Endothelial cell of umbilical vein (primary cell): ENCODE data around the gene GRAMD2B. TPM values are rescaled to one million over a fixed set of nuclear protein-coding genes. Genes with fewer than 3 reads are reported as not detected.

Experiments
- BruUV-seq: library from RNA; stranded (reverse); fragments of 400-500 nt; replicated peaks from 2 replicates; lab custom pipeline; 2021; lab: Mats Ljungman, UMichigan
- CTCF ChIA-PET: fragments of 300-600, 350-600 bp; sonication (Branson Sonifier 250); formaldehyde crosslinking; loops from one replicate; lab custom pipeline; 2021; ENCODE audit warnings: antibody characterized with exemption, inconsistent platforms; lab: Charles Lee
- POLR2A ChIA-PET: fragments of 300-600, 350-600 bp; sonication (Branson Sonifier 250); formaldehyde crosslinking; loops from one replicate; lab custom pipeline; 2021; ENCODE audit warnings: antibody characterized with exemption, inconsistent platforms; lab: Charles Lee
- DNase-seq: peaks from one replicate; pipeline ENCODE4 v3.0.0-alpha.2; 2011; ENCODE audit warnings: low read depth, low spot score
- FAIRE-seq: peaks from 2 replicates; lab custom pipeline; 2011; peaks lifted over from hg19 to GRCh38; lab: Jason Lieb, UNC
- H2AFZ ChIP-seq: 2 replicates; pipeline ENCODE4 v1.6.0; 2012; ENCODE audit warnings: low read depth, low read length, control low read depth, inconsistent platforms
- H3K27ac ChIP-seq: 2 replicates; pipeline ENCODE4 v1.5.1; 2011; ENCODE audit warnings: low read depth, mild to moderate bottlenecking, control low read depth, low read length, moderate library complexity; ENCODE audit not compliant: insufficient read depth
- H3K27me3 ChIP-seq, 2 experiments: 2 replicates each; pipeline versions ENCODE4 v1.6.0 to v1.6.1; 2011; ENCODE audit warnings: low read length in 2 of 2, mixed read lengths in 1 of 2; ENCODE audit not compliant: control insufficient read depth in 2 of 2, insufficient read depth in 2 of 2
- H3K36me3 ChIP-seq, 2 experiments: 2 replicates in 1 of 2; 3 replicates in 1 of 2; pipeline ENCODE4 v1.5.1; 2011; ENCODE audit warnings: low read length in 2 of 2, mild to moderate bottlenecking in 1 of 2, moderate library complexity in 1 of 2; ENCODE audit not compliant: control insufficient read depth in 2 of 2, insufficient read depth in 2 of 2; ENCODE audit errors: extremely low read depth in 1 of 2
- H3K4me1 ChIP-seq: 3 replicates; pipeline ENCODE4 v1.5.1; 2011; ENCODE audit warnings: mild to moderate bottlenecking, low read length; ENCODE audit not compliant: control insufficient read depth, insufficient read depth; ENCODE audit errors: extremely low read depth
- H3K4me2 ChIP-seq: 2 replicates; pipeline ENCODE4 v1.6.1; 2011; ENCODE audit warnings: low read length, control low read depth, mixed read lengths; ENCODE audit not compliant: insufficient read depth
- H3K4me3 ChIP-seq, 3 experiments: fragments of 200-600 bp in 1 of 3; sonication (generic), shearing (Covaris generic) in 1 of 3; replicated peaks in 1 of 3; 2 replicates each; pipeline ENCODE4 v1.5.1; 2011 to 2016; ENCODE audit warnings: control low read depth in 3 of 3, low read length in 3 of 3, mild to moderate bottlenecking in 2 of 3, inconsistent platforms in 1 of 3, low read depth in 1 of 3, moderate library complexity in 1 of 3; ENCODE audit not compliant: insufficient read depth in 1 of 3
- H3K79me2 ChIP-seq: 2 replicates; pipeline ENCODE4 v1.6.0; 2012; ENCODE audit warnings: low read length, inconsistent platforms; ENCODE audit not compliant: control insufficient read depth, insufficient read depth
- H3K9ac ChIP-seq: replicated peaks from 2 replicates; pipeline ENCODE3; 2011; ENCODE audit warnings: low read length, control low read depth; ENCODE audit not compliant: insufficient read depth; ENCODE audit errors: extremely low read depth
- H3K9me1 ChIP-seq: replicated peaks from 3 replicates; pipeline ENCODE4 v1.6.0; 2011; ENCODE audit warnings: mild to moderate bottlenecking, low read length; ENCODE audit not compliant: control insufficient read depth, insufficient read depth; ENCODE audit errors: extremely low read depth
- H3K9me3 ChIP-seq: replicated peaks from 2 replicates; pipeline ENCODE4 v1.5.1; 2012; ENCODE audit warnings: low read length, inconsistent platforms; ENCODE audit not compliant: control insufficient read depth, insufficient read depth
- H4K20me1 ChIP-seq: replicated peaks from 2 replicates; pipeline ENCODE3; 2011; ENCODE audit warnings: mild to moderate bottlenecking, low read length; ENCODE audit not compliant: control insufficient read depth, insufficient read depth; ENCODE audit errors: extremely low read depth
- EZH2 ChIP-seq: IDR thresholded peaks from 2 replicates; pipeline ENCODE4 v1.6.1; 2012; ENCODE audit warnings: borderline replicate concordance, low read depth, mild to moderate bottlenecking, moderate library complexity, low read length, inconsistent platforms; ENCODE audit not compliant: severe bottlenecking
- FOS ChIP-seq: IDR thresholded peaks from 2 replicates; pipeline ENCODE4 v1.6.1; 2011; ENCODE audit warnings: mild to moderate bottlenecking, low read length, moderate library complexity, borderline replicate concordance; ENCODE audit not compliant: insufficient read depth
- GATA2 ChIP-seq: IDR thresholded peaks from 2 replicates; pipeline ENCODE4 v1.7.0; 2011; ENCODE audit warnings: low read depth, mild to moderate bottlenecking, moderate library complexity, mixed read lengths, low read length; ENCODE audit not compliant: insufficient read length, insufficient read depth
- JUN ChIP-seq: IDR thresholded peaks from 2 replicates; pipeline ENCODE4 v1.6.1; 2011; ENCODE audit warnings: borderline replicate concordance, low read depth; ENCODE audit not compliant: insufficient read length, insufficient read depth
- MYC ChIP-seq: IDR thresholded peaks from one replicate; pipeline ENCODE4 v1.6.1; 2011; ENCODE audit warnings: mild to moderate bottlenecking, low read depth, low read length
- POLR2A ChIP-seq: IDR thresholded peaks from 2 replicates; pipeline ENCODE4 v1.6.1; 2012; ENCODE audit warnings: low read depth, mild to moderate bottlenecking, control low read depth, low read length
- POLR2AphosphoS5 ChIP-seq: IDR thresholded peaks from 2 replicates; pipeline ENCODE4 v1.6.1; 2012; ENCODE audit warnings: low read depth, mild to moderate bottlenecking, control low read depth, low read length, moderate library complexity; ENCODE audit not compliant: insufficient read depth
- dilution Hi-C: fragments of 300-500 bp; cut with MboI; formaldehyde crosslinking; loops from one replicate; pipeline ENCODE4 v1.15.0; 2019; ENCODE audit warnings: low sequenced_read_pairs; ENCODE audit not compliant: extremely low pct_ligation_motif_present
- intact Hi-C: fragments of 100-400 bp; cut with micrococcal nuclease; formaldehyde crosslinking; loops from one replicate; pipeline ENCODE4 v1.10.0; 2022
- polyA plus RNA-seq, 4 experiments: library from polyadenylated mRNA; depleted of rRNA in 3 of 4; stranded (reverse) in 3 of 4; unstranded in 1 of 4; fragments of >200 nt; gene quantifications; 2 replicates each; pipeline versions ENCODE4 v1.2.1 to v1.2.3, GENCODE V29; 2011 to 2012; ENCODE audit warnings: missing spikeins in 1 of 4
- total RNA-seq: library from RNA; stranded (reverse); gene quantifications from 2 replicates; pipeline ENCODE4 v1.2.3, GENCODE V29; 2021
- TF ChIP-seq, protein P1 (sequence below), 2 donors: IDR thresholded peaks; 1 replicate in 1 of 2; 2 replicates in 1 of 2; pipeline ENCODE4 v1.5.1; 2011; ENCODE audit warnings: low read length in 2 of 2, mild to moderate bottlenecking in 2 of 2, moderate library complexity in 2 of 2, control low read depth in 1 of 2, inconsistent platforms in 1 of 2, low read depth in 1 of 2; ENCODE audit not compliant: insufficient read depth in 1 of 2; ENCODE audit errors: extremely low read depth in 1 of 2
- TF ChIP-seq, protein P2 (sequence below): IDR thresholded peaks from 2 replicates; pipeline ENCODE4 v1.6.1; 2011; ENCODE audit not compliant: insufficient read depth, insufficient read length

The GRAMD2B gene
- total and polyA plus RNA-seq, 2 donors (not counting 3 experiments of a cell fraction or from before 2014, with no cell fraction given) = 2.0 to 5.5 TPM

DNA sequence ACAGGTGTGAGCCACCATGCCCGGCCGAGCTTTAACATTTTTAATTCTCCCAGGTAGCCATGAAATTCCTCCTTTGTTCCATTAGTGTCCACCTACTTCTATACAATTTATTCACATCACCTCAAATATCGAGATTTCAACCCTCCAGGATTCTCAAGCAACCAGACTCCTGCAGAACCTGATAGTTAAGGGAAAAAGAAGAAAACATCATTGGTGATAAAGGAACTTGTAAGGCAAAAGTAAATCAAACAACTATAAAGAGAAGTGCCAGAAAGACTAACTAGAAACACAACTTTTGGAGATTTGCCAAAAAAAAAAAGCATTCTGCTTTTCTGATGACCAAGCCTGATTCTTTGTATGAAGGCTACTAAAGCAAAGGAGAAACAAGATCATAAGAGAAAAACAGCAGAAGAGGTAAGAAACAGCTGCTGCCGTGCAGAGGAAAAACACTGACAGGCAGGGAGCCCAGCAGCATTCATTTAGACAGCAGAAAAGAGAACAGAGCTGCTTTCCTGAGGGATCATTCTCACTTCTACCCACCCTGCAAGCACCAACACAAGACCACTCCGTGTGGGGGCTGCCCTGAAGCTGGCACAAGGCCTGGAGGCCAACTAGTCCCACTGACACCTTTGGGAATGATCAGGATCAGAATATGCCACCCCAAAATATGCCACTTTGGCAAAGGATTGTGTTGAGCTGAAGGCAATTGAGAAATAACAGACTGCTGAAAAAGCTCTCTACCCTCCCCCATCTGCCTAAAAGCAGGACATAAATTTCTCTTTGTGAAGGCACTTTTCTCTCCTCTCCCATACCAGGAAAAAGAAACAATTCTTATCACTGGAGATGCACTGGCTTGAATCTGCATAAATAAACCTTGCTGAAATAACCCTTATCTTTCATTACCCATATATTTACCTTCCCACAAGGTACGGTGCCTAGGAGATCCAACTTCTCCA, 96.7 kb downstream of the GRAMD2B start:
- H3K9me3 ChIP-seq = no peaks in the 10 kb centered on the region
- TF ChIP-seq POLR2AphosphoS5 = no peak
- TF ChIP-seq, protein P1, sequence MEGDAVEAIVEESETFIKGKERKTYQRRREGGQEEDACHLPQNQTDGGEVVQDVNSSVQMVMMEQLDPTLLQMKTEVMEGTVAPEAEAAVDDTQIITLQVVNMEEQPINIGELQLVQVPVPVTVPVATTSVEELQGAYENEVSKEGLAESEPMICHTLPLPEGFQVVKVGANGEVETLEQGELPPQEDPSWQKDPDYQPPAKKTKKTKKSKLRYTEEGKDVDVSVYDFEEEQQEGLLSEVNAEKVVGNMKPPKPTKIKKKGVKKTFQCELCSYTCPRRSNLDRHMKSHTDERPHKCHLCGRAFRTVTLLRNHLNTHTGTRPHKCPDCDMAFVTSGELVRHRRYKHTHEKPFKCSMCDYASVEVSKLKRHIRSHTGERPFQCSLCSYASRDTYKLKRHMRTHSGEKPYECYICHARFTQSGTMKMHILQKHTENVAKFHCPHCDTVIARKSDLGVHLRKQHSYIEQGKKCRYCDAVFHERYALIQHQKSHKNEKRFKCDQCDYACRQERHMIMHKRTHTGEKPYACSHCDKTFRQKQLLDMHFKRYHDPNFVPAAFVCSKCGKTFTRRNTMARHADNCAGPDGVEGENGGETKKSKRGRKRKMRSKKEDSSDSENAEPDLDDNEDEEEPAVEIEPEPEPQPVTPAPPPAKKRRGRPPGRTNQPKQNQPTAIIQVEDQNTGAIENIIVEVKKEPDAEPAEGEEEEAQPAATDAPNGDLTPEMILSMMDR (IDR thresholded peaks at IDR 0.05; ENCODE audit: extremely low read depth in 1 of 2, insufficient read depth in 1 of 2, low read depth in 1 of 2, low read length in 2 of 2) = no peak
- TF ChIP-seq FOS = no peak
- TF ChIP-seq GATA2 = no peak
- TF ChIP-seq, protein P2, sequence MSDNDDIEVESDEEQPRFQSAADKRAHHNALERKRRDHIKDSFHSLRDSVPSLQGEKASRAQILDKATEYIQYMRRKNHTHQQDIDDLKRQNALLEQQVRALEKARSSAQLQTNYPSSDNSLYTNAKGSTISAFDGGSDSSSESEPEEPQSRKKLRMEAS = no peak
- TF ChIP-seq POLR2A = no peak
- TF ChIP-seq JUN = no peak
- TF ChIP-seq MYC = no peak
- TF ChIP-seq EZH2 = no peak
- no peak overlapping the region for H3K9ac ChIP-seq
- no peaks in the 10 kb centered on the region for H3K27me3 ChIP-seq
- no peaks in the 10 kb centered on the region for H3K79me2 ChIP-seq
- ChIA-PET CTCF (interaction anchor here (0.7 to 2.3 kb wide), 5 partner anchors 8 to 165 kb away, joined by 3 to 11 read pairs (median 5); no protein-coding TSS in a partner anchor), POLR2A (no interaction called here)
- DNase-seq (no peak), FAIRE-seq (no peak)
- no peak overlapping the region for H2AFZ ChIP-seq
- no peaks in the 10 kb centered on the region for H3K36me3 ChIP-seq
- no peak overlapping the region for H3K27ac ChIP-seq
- dilution Hi-C loops = no loop called here
- no peaks in the 10 kb centered on the region for H3K9me1 ChIP-seq
- H4K20me1 ChIP-seq = no peaks in the 10 kb centered on the region
- no peak overlapping the region for H3K4me2 ChIP-seq
- H3K4me1 ChIP-seq = no peaks in the 10 kb centered on the region
- no peak overlapping the region for H3K4me3 ChIP-seq
- BruUV-seq = no TSS peak
- intact Hi-C loops = no loop called here
